GM12878 (cell line): ENCODE measurements around the gene TMEM179B. TPM values are rescaled to one million over a fixed set of nuclear protein-coding genes. Genes with fewer than 3 reads are reported as not detected.

ENCODE experiments used
- ATAC-seq: fragments of 200-7000 bp; cut with Tn5 transposase; 3 replicates; pipeline ENCODE4 v1.9.1; 2020; ENCODE audit warnings: mild to moderate bottlenecking, moderate library complexity
- BruUV-seq: library from RNA; stranded (reverse); fragments of 400-500 nt; replicated peaks from 2 replicates; lab custom pipeline; 2021; lab: Mats Ljungman, UMichigan
- CTCF ChIA-PET: fragments of 300-600 bp; sonication (Branson Sonifier 250); formaldehyde crosslinking; extraction: SDS; loops from one replicate; lab custom pipeline; 2021; ENCODE audit warnings: inconsistent platforms; lab: Yijun Ruan, JAX
- POLR2A ChIA-PET: fragments of 350-600 bp; formaldehyde crosslinking; extraction: SDS; loops from one replicate; lab custom pipeline; 2021; ENCODE audit warnings: inconsistent platforms; lab: Charles Lee
- RAD21 ChIA-PET: fragments of 300-600 bp; sonication (Branson Sonifier 250); formaldehyde crosslinking; loops from one replicate; lab custom pipeline; 2023; ENCODE audit warnings: antibody characterized with exemption; ENCODE audit not compliant: unreplicated experiment; lab: Charles Lee
- SMC1A ChIA-PET: fragments of 300-600 bp; sonication (Branson Sonifier 250); formaldehyde crosslinking; loops from one replicate; lab custom pipeline; 2023; ENCODE audit not compliant: unreplicated experiment, uncharacterized antibody; lab: Charles Lee
- DNase-seq: peaks from one replicate; pipeline ENCODE4 v3.0.0-alpha.2; 2011; ENCODE audit warnings: low read depth, low spot score
- FAIRE-seq: peaks from 3 replicates; lab custom pipeline; 2011; peaks lifted over from hg19 to GRCh38; lab: Jason Lieb, UNC
- H2AFZ ChIP-seq: 2 replicates; pipeline ENCODE4 v1.6.0; 2011; ENCODE audit warnings: low read depth, low read length, control low read depth; ENCODE audit not compliant: control insufficient read depth
- H3K27ac ChIP-seq: 2 replicates; pipeline ENCODE4 v1.5.1; 2011; ENCODE audit warnings: control low read depth; ENCODE audit not compliant: control insufficient read depth, insufficient read depth
- H3K27me3 ChIP-seq, 2 experiments: replicated peaks in 1 of 2; 2 replicates each; pipeline versions ENCODE4 v1.6.0 to v1.6.1; 2011; ENCODE audit warnings: low read length in 1 of 2; ENCODE audit not compliant: control insufficient read depth in 2 of 2, insufficient read depth in 2 of 2
- H3K36me3 ChIP-seq, 2 experiments: 2 replicates each; pipeline ENCODE4 v1.5.1; 2011; ENCODE audit warnings: low read length in 1 of 2; ENCODE audit not compliant: control insufficient read depth in 2 of 2, insufficient read depth in 2 of 2
- H3K4me1 ChIP-seq: 2 replicates; pipeline ENCODE4 v1.6.1; 2011; ENCODE audit warnings: mild to moderate bottlenecking, low read length, moderate library complexity, mixed read lengths; ENCODE audit not compliant: control insufficient read depth, insufficient read depth
- H3K4me2 ChIP-seq: 2 replicates; pipeline ENCODE4 v1.6.0; 2011; ENCODE audit warnings: control low read depth; ENCODE audit not compliant: control insufficient read depth, insufficient read depth
- H3K4me3 ChIP-seq: fragments of 200-600 bp; sonication (generic); 2 replicates; pipeline ENCODE4 v1.5.1; 2016
- H3K79me2 ChIP-seq: 2 replicates; pipeline ENCODE4 v1.6.0; 2011; ENCODE audit warnings: low read length; ENCODE audit not compliant: control insufficient read depth, insufficient read depth
- H3K9ac ChIP-seq: 2 replicates; pipeline ENCODE4 v1.8.0; 2011; ENCODE audit warnings: low read length, control low read depth, mixed read lengths; ENCODE audit not compliant: control insufficient read depth, insufficient read depth
- H3K9me3 ChIP-seq: replicated peaks from 3 replicates; pipeline ENCODE4 v1.5.1; 2011; ENCODE audit warnings: mild to moderate bottlenecking, low read length; ENCODE audit not compliant: control insufficient read depth, insufficient read depth
- H4K20me1 ChIP-seq: 2 replicates; pipeline ENCODE4 v1.6.0; 2011; ENCODE audit not compliant: control insufficient read depth, insufficient read depth
- CBX5 ChIP-seq: sonication (generic); IDR thresholded peaks from 2 replicates; pipeline ENCODE4 v1.6.1; 2016; ENCODE audit warnings: low read depth, moderate library complexity, mild to moderate bottlenecking, inconsistent platforms
- CHD4 ChIP-seq: fragments of 200-600 bp; sonication (generic); IDR thresholded peaks from 2 replicates; pipeline ENCODE4 v1.6.1; 2016; ENCODE audit warnings: mild to moderate bottlenecking
- E2F4 ChIP-seq: IDR thresholded peaks from 2 replicates; pipeline ENCODE4 v1.6.1; 2012; ENCODE audit warnings: low read depth, low read length, improper control_type of control experiment
- GABPA ChIP-seq: IDR thresholded peaks from 2 replicates; pipeline ENCODE4 v1.6.1; 2014; ENCODE audit warnings: antibody characterized with exemption, low read depth, mild to moderate bottlenecking, inconsistent platforms
- NR2C2 ChIP-seq: IDR thresholded peaks from 2 replicates; pipeline ENCODE4 v1.6.1; 2011; ENCODE audit warnings: borderline replicate concordance, low read depth; ENCODE audit not compliant: control insufficient read depth, insufficient read length
- PAX5 ChIP-seq: IDR thresholded peaks from 2 replicates; pipeline ENCODE4 v1.6.1; 2011; ENCODE audit warnings: low read depth, low read length, borderline replicate concordance
- PRDM15 ChIP-seq: fragments of 450-650 bp; formaldehyde crosslinking; IDR thresholded peaks from 2 replicates; pipeline ENCODE4 v1.4.0; 2020; ENCODE audit warnings: mild to moderate bottlenecking, moderate library complexity
- RCOR1 ChIP-seq: conservative IDR thresholded peaks from 2 replicates; pipeline ENCODE4 v1.6.1; 2012; ENCODE audit warnings: low read depth, low read length, improper control_type of control experiment
- RELA ChIP-seq: fragments of 450-650 bp; IDR thresholded peaks from 2 replicates; pipeline ENCODE4 v1.8.0; 2014; ENCODE audit warnings: borderline replicate concordance; ENCODE audit not compliant: partially characterized antibody
- SMAD5 ChIP-seq: IDR thresholded peaks from 2 replicates; pipeline ENCODE4 v1.6.1; 2016; ENCODE audit warnings: antibody characterized with exemption, low read depth
- ZNF274 ChIP-seq: IDR thresholded peaks from one replicate; pipeline ENCODE4 v1.8.0; 2011; ENCODE audit not compliant: insufficient read length, insufficient read depth
- ZSCAN29 ChIP-seq: fragments of 450-650 bp; IDR thresholded peaks from 2 replicates; pipeline ENCODE4 v1.6.1; 2017; ENCODE audit warnings: mild to moderate bottlenecking, moderate library complexity
- WGBS: methylation state at CpG from one replicate; pipeline ENCODE4 v1.1.6; 2016; ENCODE audit warnings: low lambda C conversion rate; ENCODE audit not compliant: insufficient replicate concordance, insufficient coverage; ENCODE audit errors: missing lambda C conversion rate; 5-methylcytosine and 5-hydroxymethylcytosine counted together
- in situ Hi-C: fragments of 300-500 bp; cut with MboI; formaldehyde crosslinking; loops from 9 replicates; pipeline ENCODE4 v1.14.3; 2018; ENCODE audit warnings: mixed read lengths
- intact Hi-C: fragments of 100-400 bp; cut with micrococcal nuclease; formaldehyde crosslinking; loops from one replicate; pipeline ENCODE4 v1.14.2; 2022; ENCODE audit not compliant: unreplicated experiment
- polyA plus RNA-seq, 11 experiments: library from polyadenylated mRNA; depleted of rRNA in 4 of 11; unstranded in 6 of 11; stranded (reverse) in 5 of 11; fragments of >200 nt; fragmentation: Nextera tagmentation in 4 of 11; fragmentation: Illumina TruSeq in 1 of 11; extraction: Ambion mirVana in 4 of 11; extraction: Trizol in 1 of 11; gene quantifications; 1 replicate in 1 of 11; 2 replicates in 10 of 11; pipeline versions ENCODE4 v1.2.1 to v1.2.3, GENCODE V29; 2011 to 2016; ENCODE audit warnings: inconsistent platforms in 2 of 11, missing spikeins in 2 of 11, low read depth in 1 of 11
- total RNA-seq, 4 experiments: library from RNA; depleted of rRNA in 3 of 4; stranded (reverse); fragments of >200 nt in 3 of 4; fragmentation: Illumina TruSeq in 1 of 4; extraction: Trizol in 1 of 4; gene quantifications; 2 replicates each; pipeline versions ENCODE4 v1.2.1 to v1.2.3, GENCODE V29; 2013 to 2021

TMEM179B gene
- total and polyA plus RNA-seq, 10 of the 15 experiments (the other 5 are each of a cell fraction or from before 2014, with no cell fraction given) = 21.7 to 82.4 (median 42.0) TPM

GRCh38 chr11:62771144-62772021, 15.8 kb upstream of the TMEM179B start, which contains the start of gene TAF6L:
TSS of gene TAF6L (plus strand) at chr11:62771396. CDS start at chr11:62775784, 4,388 bp downstream.
- peak within 1 kb of the TSS; percentile 88 for H2AFZ ChIP-seq
- DNase-seq (peak; percentile 77), FAIRE-seq (peak; percentile 97), ATAC-seq (peak; percentile 92)
- CTCF ChIA-PET = interaction anchor here (0.7 to 9.6 kb wide), 18 partner anchors 9 to 377 kb away, joined by 3 to 85 read pairs (median 4); partner anchors contain the start of genes HNRNPUL2, LRRN4CL, POLR2G and TMEM179B
- SMC1A ChIA-PET = interaction anchor here (0.7 to 4.8 kb wide), 10 partner anchors 9 to 347 kb away, joined by 3 to 22 read pairs (median 4); partner anchors contain the start of genes HNRNPUL2, POLR2G, TMEM179B and TTC9C
- peak within 1 kb of the TSS; percentile 86 for H3K4me3 ChIP-seq
- no peaks in the 10 kb centered on the region for H3K9me3 ChIP-seq
- RAD21 ChIA-PET = interaction anchor here (0.6 to 4.2 kb wide), 15 partner anchors 10 to 347 kb away, joined by 3 to 33 read pairs (median 5); partner anchors contain the start of genes BSCL2, EEF1G, GANAB and HNRNPUL2
- peak within 1 kb of the TSS; percentile 98 for H3K4me2 ChIP-seq
- peak within 1 kb of the TSS; percentile 82 for H3K27ac ChIP-seq
- H4K20me1 ChIP-seq = no peaks in the 10 kb centered on the region
- 2% methylated on average over 44 of the region's 60 CpGs for WGBS
- intact Hi-C loops = loop anchor here (2.0 to 5.0 kb wide), 2 partner anchors 15 to 44 kb away; partner anchors contain the start of genes HNRNPUL2, TMEM179B and TTC9C
- peaks cover 17% of the 10 kb centered on the region for H3K4me1 ChIP-seq
- in situ Hi-C loops = no loop called here
- peaks cover 2 to 6% of the 10 kb centered on the region in 2 experiments; a peak in 3 of 4 replicates for H3K36me3 ChIP-seq
- H3K27me3 ChIP-seq = no peaks in the 10 kb centered on the region
- TSS peak; percentile 72 for BruUV-seq
- peak within 1 kb of the TSS; percentile 83 for H3K9ac ChIP-seq
- POLR2A ChIA-PET = interaction anchor here (0.6 to 5.2 kb wide), 22 partner anchors 7 to 1241 kb away, joined by 3 to 44 read pairs (median 4); partner anchors contain the start of genes C11orf98, CSKMT, EEF1G and GNG3
- peaks cover 12% of the 10 kb centered on the region for H3K79me2 ChIP-seq
- TF ChIP-seq CHD4 = no peak
- peak; percentile 77; the same call in 1 of the 2 replicates for TF ChIP-seq PAX5
- no peak for TF ChIP-seq ZSCAN29
- TF ChIP-seq CBX5 = no peak
- 0 out of 2 replicates have a peak, but pooled peaks have one; percentile 37 for TF ChIP-seq RCOR1
- TF ChIP-seq SMAD5 = no peak
- no peak for TF ChIP-seq E2F4
- TF ChIP-seq ZNF274 = no peak
- no peak; the same call in 1 of the 2 replicates for TF ChIP-seq GABPA
- TF ChIP-seq PRDM15 (CRISPR knock-in tag) = no peak
- peak; percentile 36 for TF ChIP-seq RELA
- TF ChIP-seq NR2C2 = peak; percentile 63
